ENCODE measurements around the gene SPACA4.
A peak's percentile ranks its signal among the peaks of the same experiment; 100 is the strongest.

DNA sequence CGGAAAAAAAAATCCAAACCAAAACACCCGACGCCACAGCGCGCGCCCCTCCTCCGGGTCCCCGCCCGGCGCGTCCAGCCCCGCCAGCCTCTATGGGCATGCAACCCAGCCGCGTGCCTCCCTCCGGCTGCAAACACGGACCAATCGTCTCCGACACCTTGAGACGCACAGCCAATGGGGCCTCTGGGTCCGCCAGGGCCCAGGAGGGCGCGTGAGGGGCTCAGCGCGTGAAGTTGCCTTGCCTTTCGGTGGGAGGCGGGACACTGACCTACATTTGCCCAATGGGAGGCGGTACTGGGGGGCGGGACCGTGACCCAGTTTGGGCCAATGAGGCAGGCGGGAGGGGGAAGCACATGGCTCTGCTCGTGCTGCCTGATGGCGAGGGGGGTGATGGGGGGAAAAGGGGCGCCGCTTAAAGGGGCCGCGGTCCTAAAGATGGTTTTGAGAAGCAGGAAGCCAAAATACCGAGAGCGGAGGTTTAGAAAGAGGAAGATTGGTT is 31.0 kb downstream of the SPACA4 start:
- TF ChIP-seq, protein P1, sequence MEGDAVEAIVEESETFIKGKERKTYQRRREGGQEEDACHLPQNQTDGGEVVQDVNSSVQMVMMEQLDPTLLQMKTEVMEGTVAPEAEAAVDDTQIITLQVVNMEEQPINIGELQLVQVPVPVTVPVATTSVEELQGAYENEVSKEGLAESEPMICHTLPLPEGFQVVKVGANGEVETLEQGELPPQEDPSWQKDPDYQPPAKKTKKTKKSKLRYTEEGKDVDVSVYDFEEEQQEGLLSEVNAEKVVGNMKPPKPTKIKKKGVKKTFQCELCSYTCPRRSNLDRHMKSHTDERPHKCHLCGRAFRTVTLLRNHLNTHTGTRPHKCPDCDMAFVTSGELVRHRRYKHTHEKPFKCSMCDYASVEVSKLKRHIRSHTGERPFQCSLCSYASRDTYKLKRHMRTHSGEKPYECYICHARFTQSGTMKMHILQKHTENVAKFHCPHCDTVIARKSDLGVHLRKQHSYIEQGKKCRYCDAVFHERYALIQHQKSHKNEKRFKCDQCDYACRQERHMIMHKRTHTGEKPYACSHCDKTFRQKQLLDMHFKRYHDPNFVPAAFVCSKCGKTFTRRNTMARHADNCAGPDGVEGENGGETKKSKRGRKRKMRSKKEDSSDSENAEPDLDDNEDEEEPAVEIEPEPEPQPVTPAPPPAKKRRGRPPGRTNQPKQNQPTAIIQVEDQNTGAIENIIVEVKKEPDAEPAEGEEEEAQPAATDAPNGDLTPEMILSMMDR (IDR thresholded peaks at IDR 0.05) = no peak
- TF ChIP-seq, protein P2, sequence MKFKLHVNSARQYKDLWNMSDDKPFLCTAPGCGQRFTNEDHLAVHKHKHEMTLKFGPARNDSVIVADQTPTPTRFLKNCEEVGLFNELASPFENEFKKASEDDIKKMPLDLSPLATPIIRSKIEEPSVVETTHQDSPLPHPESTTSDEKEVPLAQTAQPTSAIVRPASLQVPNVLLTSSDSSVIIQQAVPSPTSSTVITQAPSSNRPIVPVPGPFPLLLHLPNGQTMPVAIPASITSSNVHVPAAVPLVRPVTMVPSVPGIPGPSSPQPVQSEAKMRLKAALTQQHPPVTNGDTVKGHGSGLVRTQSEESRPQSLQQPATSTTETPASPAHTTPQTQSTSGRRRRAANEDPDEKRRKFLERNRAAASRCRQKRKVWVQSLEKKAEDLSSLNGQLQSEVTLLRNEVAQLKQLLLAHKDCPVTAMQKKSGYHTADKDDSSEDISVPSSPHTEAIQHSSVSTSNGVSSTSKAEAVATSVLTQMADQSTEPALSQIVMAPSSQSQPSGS (CRISPR knock-in tag; IDR thresholded peaks at IDR 0.05; ENCODE audit: borderline replicate concordance, low read depth) = peak; percentile 80; the same call in 1 of the 2 replicates
- TF ChIP-seq TEAD4 (CRISPR knock-in tag; IDR thresholded peaks at IDR 0.05) = 0 out of 2 replicates have a peak, but pooled peaks have one; percentile 28
- TF ChIP-seq, protein P3, sequence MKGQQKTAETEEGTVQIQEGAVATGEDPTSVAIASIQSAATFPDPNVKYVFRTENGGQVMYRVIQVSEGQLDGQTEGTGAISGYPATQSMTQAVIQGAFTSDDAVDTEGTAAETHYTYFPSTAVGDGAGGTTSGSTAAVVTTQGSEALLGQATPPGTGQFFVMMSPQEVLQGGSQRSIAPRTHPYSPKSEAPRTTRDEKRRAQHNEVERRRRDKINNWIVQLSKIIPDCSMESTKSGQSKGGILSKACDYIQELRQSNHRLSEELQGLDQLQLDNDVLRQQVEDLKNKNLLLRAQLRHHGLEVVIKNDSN (CRISPR knock-in tag; IDR thresholded peaks at IDR 0.05) = peak; percentile 87
- TF ChIP-seq ZNF138 (CRISPR knock-in tag; conservative IDR thresholded peaks at IDR 0.05) = no peak
- TF ChIP-seq, protein P4, sequence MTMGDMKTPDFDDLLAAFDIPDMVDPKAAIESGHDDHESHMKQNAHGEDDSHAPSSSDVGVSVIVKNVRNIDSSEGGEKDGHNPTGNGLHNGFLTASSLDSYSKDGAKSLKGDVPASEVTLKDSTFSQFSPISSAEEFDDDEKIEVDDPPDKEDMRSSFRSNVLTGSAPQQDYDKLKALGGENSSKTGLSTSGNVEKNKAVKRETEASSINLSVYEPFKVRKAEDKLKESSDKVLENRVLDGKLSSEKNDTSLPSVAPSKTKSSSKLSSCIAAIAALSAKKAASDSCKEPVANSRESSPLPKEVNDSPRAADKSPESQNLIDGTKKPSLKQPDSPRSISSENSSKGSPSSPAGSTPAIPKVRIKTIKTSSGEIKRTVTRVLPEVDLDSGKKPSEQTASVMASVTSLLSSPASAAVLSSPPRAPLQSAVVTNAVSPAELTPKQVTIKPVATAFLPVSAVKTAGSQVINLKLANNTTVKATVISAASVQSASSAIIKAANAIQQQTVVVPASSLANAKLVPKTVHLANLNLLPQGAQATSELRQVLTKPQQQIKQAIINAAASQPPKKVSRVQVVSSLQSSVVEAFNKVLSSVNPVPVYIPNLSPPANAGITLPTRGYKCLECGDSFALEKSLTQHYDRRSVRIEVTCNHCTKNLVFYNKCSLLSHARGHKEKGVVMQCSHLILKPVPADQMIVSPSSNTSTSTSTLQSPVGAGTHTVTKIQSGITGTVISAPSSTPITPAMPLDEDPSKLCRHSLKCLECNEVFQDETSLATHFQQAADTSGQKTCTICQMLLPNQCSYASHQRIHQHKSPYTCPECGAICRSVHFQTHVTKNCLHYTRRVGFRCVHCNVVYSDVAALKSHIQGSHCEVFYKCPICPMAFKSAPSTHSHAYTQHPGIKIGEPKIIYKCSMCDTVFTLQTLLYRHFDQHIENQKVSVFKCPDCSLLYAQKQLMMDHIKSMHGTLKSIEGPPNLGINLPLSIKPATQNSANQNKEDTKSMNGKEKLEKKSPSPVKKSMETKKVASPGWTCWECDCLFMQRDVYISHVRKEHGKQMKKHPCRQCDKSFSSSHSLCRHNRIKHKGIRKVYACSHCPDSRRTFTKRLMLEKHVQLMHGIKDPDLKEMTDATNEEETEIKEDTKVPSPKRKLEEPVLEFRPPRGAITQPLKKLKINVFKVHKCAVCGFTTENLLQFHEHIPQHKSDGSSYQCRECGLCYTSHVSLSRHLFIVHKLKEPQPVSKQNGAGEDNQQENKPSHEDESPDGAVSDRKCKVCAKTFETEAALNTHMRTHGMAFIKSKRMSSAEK (CRISPR knock-in tag; IDR thresholded peaks at IDR 0.05; ENCODE audit: borderline replicate concordance) = no peak
- TF ChIP-seq NFYB (CRISPR knock-in tag; conservative IDR thresholded peaks at IDR 0.05; ENCODE audit: low read depth) = peak; percentile 90
